WTC11 (cell line): ENCODE results near the gene ARHGAP18. TPM values are rescaled to one million over a fixed set of nuclear protein-coding genes. Genes with fewer than 3 reads are reported as not detected.

Source experiments
- ATAC-seq: fragments of 200-7000 bp; cut with Tn5 transposase; 2 replicates; pipeline ENCODE4 v1.10.0; 2021; ENCODE audit warnings: mild to moderate bottlenecking, moderate library complexity
- CTCF ChIA-PET: fragments of 300-600 bp; sonication (Branson Sonifier 250); formaldehyde crosslinking; loops from one replicate; lab custom pipeline; 2021; ENCODE audit warnings: antibody characterized with exemption; lab: Charles Lee
- POLR2A ChIA-PET: fragments of 350-600 bp; sonication (Branson Sonifier 250); formaldehyde crosslinking; loops from one replicate; lab custom pipeline; 2021; ENCODE audit warnings: antibody characterized with exemption; lab: Charles Lee
- DNase-seq: peaks from one replicate; pipeline ENCODE4 v3.0.0; 2021; ENCODE audit warnings: low spot score
- H3K27ac Mint-ChIP-seq: 2 replicates; pipeline ENCODE4 v1.8.0; 2021; ENCODE audit warnings: mixed read lengths
- H3K27me3 Mint-ChIP-seq: 2 replicates; pipeline ENCODE4 v1.8.0; 2021; ENCODE audit warnings: low read depth, mild to moderate bottlenecking, moderate library complexity, mixed read lengths
- H3K36me3 Mint-ChIP-seq: 2 replicates; pipeline ENCODE4 v1.8.0; 2021; ENCODE audit warnings: mixed read lengths
- H3K4me1 Mint-ChIP-seq: 2 replicates; pipeline ENCODE4 v1.8.0; 2022; ENCODE audit warnings: mixed read lengths
- H3K4me3 Mint-ChIP-seq: 2 replicates; pipeline ENCODE4 v1.8.0; 2021; ENCODE audit warnings: mild to moderate bottlenecking, moderate library complexity, mixed read lengths
- H3K9me3 Mint-ChIP-seq: 2 replicates; pipeline ENCODE4 v1.8.0; 2021; ENCODE audit warnings: mixed read lengths
- CREM ChIP-seq: sonication (generic); formaldehyde crosslinking; IDR thresholded peaks from 2 replicates; pipeline ENCODE4 v1.8.1; 2022; ENCODE audit warnings: mild to moderate bottlenecking, missing genetic modification reagents, moderate library complexity
- FOXP1 ChIP-seq: sonication (generic); formaldehyde crosslinking; IDR thresholded peaks from 2 replicates; pipeline ENCODE4 v1.8.0; 2022; ENCODE audit warnings: missing genetic modification reagents, mild to moderate bottlenecking, moderate library complexity, borderline replicate concordance
- IRF1 ChIP-seq: sonication (generic); formaldehyde crosslinking; IDR thresholded peaks from 2 replicates; pipeline ENCODE4 v1.8.0; 2023; ENCODE audit warnings: missing genetic modification reagents
- JAZF1 ChIP-seq: fragments of 250-450 bp; sonication (Bioruptor Pico); IDR thresholded peaks from 2 replicates; pipeline ENCODE4 v1.9.0; 2021; ENCODE audit warnings: moderate library complexity, mild to moderate bottlenecking, inconsistent platforms
- MYBL2 ChIP-seq: sonication (generic); formaldehyde crosslinking; IDR thresholded peaks from 2 replicates; pipeline ENCODE4 v1.8.1; 2023; ENCODE audit warnings: mild to moderate bottlenecking, moderate library complexity, missing genetic modification reagents
- NFATC4 ChIP-seq: fragments of 250-450 bp; sonication (Bioruptor Pico); IDR thresholded peaks from 2 replicates; pipeline ENCODE4 v1.9.0; 2021; ENCODE audit warnings: mild to moderate bottlenecking
- NR3C1 ChIP-seq: sonication (generic); formaldehyde crosslinking; conservative IDR thresholded peaks from 2 replicates; pipeline ENCODE4 v1.8.1; 2023; ENCODE audit warnings: low read depth, mild to moderate bottlenecking, missing genetic modification reagents
- SMAD4 ChIP-seq: sonication (generic); formaldehyde crosslinking; IDR thresholded peaks from 2 replicates; pipeline ENCODE4 v1.8.0; 2022; ENCODE audit warnings: mild to moderate bottlenecking, missing genetic modification reagents
- TP53 ChIP-seq: sonication (generic); formaldehyde crosslinking; IDR thresholded peaks from 2 replicates; pipeline ENCODE4 v1.8.1; 2023; ENCODE audit warnings: mild to moderate bottlenecking, missing genetic modification reagents
- ZNF138 ChIP-seq: sonication (generic); formaldehyde crosslinking; conservative IDR thresholded peaks from 2 replicates; pipeline ENCODE4 v1.8.1; 2022; ENCODE audit warnings: mild to moderate bottlenecking, moderate library complexity, missing genetic modification reagents
- ZNF232 ChIP-seq: sonication (generic); formaldehyde crosslinking; IDR thresholded peaks from 2 replicates; pipeline ENCODE4 v1.8.0; 2022; ENCODE audit warnings: mild to moderate bottlenecking, missing genetic modification reagents
- ZNF671 ChIP-seq: fragments of 250-450 bp; sonication (Bioruptor Pico); IDR thresholded peaks from 2 replicates; pipeline ENCODE4 v1.8.0; 2021; ENCODE audit warnings: mild to moderate bottlenecking
- total RNA-seq: library from RNA; stranded (reverse); gene quantifications from 3 replicates; pipeline ENCODE4 v1.2.3, GENCODE V29; 2021
- TF ChIP-seq, protein P1 (sequence below): sonication (generic); formaldehyde crosslinking; conservative IDR thresholded peaks from 2 replicates; pipeline ENCODE4 v1.8.1; 2023; ENCODE audit warnings: mild to moderate bottlenecking, low read depth, missing genetic modification reagents, moderate library complexity
- TF ChIP-seq, protein P2 (sequence below): sonication (generic); formaldehyde crosslinking; IDR thresholded peaks from 2 replicates; pipeline ENCODE4 v1.8.1; 2023; ENCODE audit warnings: mild to moderate bottlenecking, missing genetic modification reagents, moderate library complexity
- TF ChIP-seq, protein P3 (sequence below): sonication (generic); formaldehyde crosslinking; IDR thresholded peaks from 2 replicates; pipeline ENCODE4 v1.8.0; 2022; ENCODE audit warnings: mild to moderate bottlenecking, missing genetic modification reagents

ARHGAP18 gene
- total RNA-seq, 1 experiment from 2014 or later = 4.6 TPM

- TF ChIP-seq, protein P1, sequence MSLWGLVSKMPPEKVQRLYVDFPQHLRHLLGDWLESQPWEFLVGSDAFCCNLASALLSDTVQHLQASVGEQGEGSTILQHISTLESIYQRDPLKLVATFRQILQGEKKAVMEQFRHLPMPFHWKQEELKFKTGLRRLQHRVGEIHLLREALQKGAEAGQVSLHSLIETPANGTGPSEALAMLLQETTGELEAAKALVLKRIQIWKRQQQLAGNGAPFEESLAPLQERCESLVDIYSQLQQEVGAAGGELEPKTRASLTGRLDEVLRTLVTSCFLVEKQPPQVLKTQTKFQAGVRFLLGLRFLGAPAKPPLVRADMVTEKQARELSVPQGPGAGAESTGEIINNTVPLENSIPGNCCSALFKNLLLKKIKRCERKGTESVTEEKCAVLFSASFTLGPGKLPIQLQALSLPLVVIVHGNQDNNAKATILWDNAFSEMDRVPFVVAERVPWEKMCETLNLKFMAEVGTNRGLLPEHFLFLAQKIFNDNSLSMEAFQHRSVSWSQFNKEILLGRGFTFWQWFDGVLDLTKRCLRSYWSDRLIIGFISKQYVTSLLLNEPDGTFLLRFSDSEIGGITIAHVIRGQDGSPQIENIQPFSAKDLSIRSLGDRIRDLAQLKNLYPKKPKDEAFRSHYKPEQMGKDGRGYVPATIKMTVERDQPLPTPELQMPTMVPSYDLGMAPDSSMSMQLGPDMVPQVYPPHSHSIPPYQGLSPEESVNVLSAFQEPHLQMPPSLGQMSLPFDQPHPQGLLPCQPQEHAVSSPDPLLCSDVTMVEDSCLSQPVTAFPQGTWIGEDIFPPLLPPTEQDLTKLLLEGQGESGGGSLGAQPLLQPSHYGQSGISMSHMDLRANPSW (CRISPR knock-in tag) = no peak
Observed at GRCh38 chr6:129699659-129700058, 10.3 kb downstream of the ARHGAP18 start (continued).

- Mint-ChIP-seq H3K27ac (no peak overlapping the region), H3K9me3 (no peaks in the 10 kb centered on the region), H3K36me3 (no peaks in the 10 kb centered on the region), H3K4me3 (no peak overlapping the region), H3K27me3 (no peaks in the 10 kb centered on the region), H3K4me1 (peaks cover 18% of the 10 kb centered on the region)
- ATAC-seq (no peak), DNase-seq (no peak)
- ChIA-PET CTCF (no interaction called here), POLR2A (no interaction called here)
- no peak for TF ChIP-seq TP53 (CRISPR knock-in tag)
- TF ChIP-seq ZNF138 = no peak
- TF ChIP-seq NR3C1 (CRISPR knock-in tag) = no peak
- no peak for TF ChIP-seq SMAD4
- no peak for TF ChIP-seq IRF1 (CRISPR knock-in tag)
Observed at GRCh38 chr6:129698430-129698829, 11.5 kb downstream of the ARHGAP18 start.

DNA sequence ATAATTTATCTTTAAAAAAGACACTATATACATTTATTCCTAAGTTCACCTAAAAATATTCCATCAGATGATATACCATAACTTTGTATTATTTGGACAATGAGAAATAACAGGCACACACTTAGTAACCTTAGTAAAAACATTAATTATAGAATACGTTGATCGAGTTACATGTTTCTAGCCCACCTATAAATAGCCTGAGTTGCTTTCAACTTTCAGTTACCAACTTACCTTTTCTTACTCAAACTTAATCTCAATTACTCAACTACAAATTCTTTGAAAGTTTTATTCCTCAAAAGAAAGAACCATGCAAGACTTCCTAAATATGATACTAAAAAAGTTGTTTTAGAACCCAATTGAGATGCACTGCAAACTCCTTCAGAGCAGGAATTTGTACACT is 12.2 kb downstream of the ARHGAP18 start:
- POLR2A ChIA-PET = no interaction called here
- DNase-seq (no peak), ATAC-seq (no peak)
- CTCF ChIA-PET = no interaction called here
- H3K9me3 Mint-ChIP-seq = no peaks in the 10 kb centered on the region
- no peak overlapping the region for H3K27ac Mint-ChIP-seq
- H3K4me3 Mint-ChIP-seq = no peak overlapping the region
- no peaks in the 10 kb centered on the region for H3K36me3 Mint-ChIP-seq
- peaks cover 18% of the 10 kb centered on the region for H3K4me1 Mint-ChIP-seq
- H3K27me3 Mint-ChIP-seq = no peaks in the 10 kb centered on the region
- TF ChIP-seq MYBL2 = no peak
- TF ChIP-seq JAZF1 (CRISPR knock-in tag) = no peak
- TF ChIP-seq TP53 (CRISPR knock-in tag) = no peak
- TF ChIP-seq, protein P2, sequence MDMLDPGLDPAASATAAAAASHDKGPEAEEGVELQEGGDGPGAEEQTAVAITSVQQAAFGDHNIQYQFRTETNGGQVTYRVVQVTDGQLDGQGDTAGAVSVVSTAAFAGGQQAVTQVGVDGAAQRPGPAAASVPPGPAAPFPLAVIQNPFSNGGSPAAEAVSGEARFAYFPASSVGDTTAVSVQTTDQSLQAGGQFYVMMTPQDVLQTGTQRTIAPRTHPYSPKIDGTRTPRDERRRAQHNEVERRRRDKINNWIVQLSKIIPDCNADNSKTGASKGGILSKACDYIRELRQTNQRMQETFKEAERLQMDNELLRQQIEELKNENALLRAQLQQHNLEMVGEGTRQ (CRISPR knock-in tag) = no peak
- no peak for TF ChIP-seq ZNF232
- TF ChIP-seq, all 79 proteins: peak for 0

DNA sequence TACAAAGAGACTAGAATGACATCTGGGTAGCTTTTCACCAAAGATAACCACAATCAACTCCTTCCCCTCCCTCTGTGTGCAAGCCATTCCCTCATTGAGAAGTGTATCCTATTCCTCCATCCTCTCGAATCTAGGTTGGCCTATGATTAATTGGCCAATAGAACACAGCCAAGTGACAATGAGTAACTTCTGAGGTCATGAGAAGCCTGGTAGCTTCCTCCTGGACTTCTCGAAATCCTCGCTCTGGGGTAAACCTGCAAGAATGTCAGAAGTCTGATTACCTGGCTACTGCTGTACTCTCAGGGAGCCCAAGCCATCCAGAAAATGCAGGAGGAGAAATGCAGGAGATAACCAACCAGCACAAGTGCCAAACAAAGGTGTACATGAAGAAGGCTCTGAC is 13.1 kb downstream of the ARHGAP18 start:
- peaks cover 22% of the 10 kb centered on the region for H3K4me1 Mint-ChIP-seq
- H3K9me3 Mint-ChIP-seq = no peaks in the 10 kb centered on the region
- no peaks in the 10 kb centered on the region for H3K27me3 Mint-ChIP-seq
- CTCF ChIA-PET = interaction anchor here (0.6 to 1.4 kb wide), 3 partner anchors 13 to 78 kb away, joined by 3 to 5 read pairs (median 4); partner anchors contain the start of gene ARHGAP18
- no peak for TF ChIP-seq NFATC4 (CRISPR knock-in tag)
- no peak for TF ChIP-seq CREM (CRISPR knock-in tag)
- TF ChIP-seq FOXP1 = no peak
- TF ChIP-seq, protein P3, sequence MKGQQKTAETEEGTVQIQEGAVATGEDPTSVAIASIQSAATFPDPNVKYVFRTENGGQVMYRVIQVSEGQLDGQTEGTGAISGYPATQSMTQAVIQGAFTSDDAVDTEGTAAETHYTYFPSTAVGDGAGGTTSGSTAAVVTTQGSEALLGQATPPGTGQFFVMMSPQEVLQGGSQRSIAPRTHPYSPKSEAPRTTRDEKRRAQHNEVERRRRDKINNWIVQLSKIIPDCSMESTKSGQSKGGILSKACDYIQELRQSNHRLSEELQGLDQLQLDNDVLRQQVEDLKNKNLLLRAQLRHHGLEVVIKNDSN (CRISPR knock-in tag) = no peak
- no peak for TF ChIP-seq ZNF671 (CRISPR knock-in tag)
- TF ChIP-seq, all 79 proteins: peak for 0
- DNase-seq (no peak), ATAC-seq (peak; percentile 30)
- H3K4me3 Mint-ChIP-seq = no peak overlapping the region
- POLR2A ChIA-PET = no interaction called here
- H3K36me3 Mint-ChIP-seq = no peaks in the 10 kb centered on the region
- H3K27ac Mint-ChIP-seq = no peak overlapping the region
